Measurements from ENCODE around the gene DNAJB7. TPM values are rescaled to one million over a fixed set of nuclear protein-coding genes. Genes with fewer than 3 reads are reported as not detected.

The DNAJB7 gene
- total and polyA plus RNA-seq, 4 donors = 0.15 TPM; not detected in 3

DNA sequence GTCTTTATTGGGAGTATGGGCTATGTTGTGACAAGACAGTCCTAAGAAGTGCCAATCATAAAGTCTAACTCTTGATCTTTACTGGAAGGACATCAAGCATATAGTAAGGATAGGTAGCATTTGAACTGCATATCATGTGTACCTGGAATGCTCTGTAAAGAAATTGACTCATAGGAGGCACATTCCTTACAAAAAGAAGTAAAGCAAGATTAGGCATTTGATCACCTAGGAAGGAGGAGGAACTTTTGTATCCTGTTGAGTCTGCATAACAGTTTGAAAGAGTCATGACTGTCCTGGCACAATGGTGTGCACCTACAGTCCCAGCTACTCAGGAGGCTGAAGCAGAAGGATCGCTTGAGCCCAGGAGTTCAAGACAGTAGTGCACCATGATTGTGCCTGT is 42.2 kb upstream of the DNAJB7 start:
- H3K4me3 ChIP-seq (ENCODE audit: low read depth in 1 of 3, low read length in 3 of 3) = no peak overlapping the region
- peaks cover 2 to 26% (median 9%) of the 10 kb centered on the region in 4 donors for H3K36me3 ChIP-seq (ENCODE audit: control insufficient read depth in 4 of 4, insufficient read depth in 3 of 4, low read depth in 1 of 4, low read length in 3 of 4)
- H3K9ac ChIP-seq (ENCODE audit: low read depth in 1 of 2, low read length in 2 of 2) = no peak overlapping the region
- no peak for DNase-seq (ENCODE audit: low spot score)
- H3K27me3 ChIP-seq (ENCODE audit: control insufficient read depth in 4 of 4, insufficient read depth in 4 of 4, low read length in 3 of 4) = no peaks in the 10 kb centered on the region
- TF ChIP-seq EGR1 (IDR thresholded peaks at IDR 0.05; ENCODE audit: low read depth in 2 of 2) = no peak
- TF ChIP-seq RXRA (IDR thresholded peaks at IDR 0.05) = no peak
- no peak for TF ChIP-seq SP1 (IDR thresholded peaks at IDR 0.05)
- TF ChIP-seq REST (IDR thresholded peaks at IDR 0.05) = no peak
- TF ChIP-seq CTCF (IDR thresholded peaks at IDR 0.05; ENCODE audit: low read depth, low read length, missing input control) = no peak
- TF ChIP-seq, protein P1, sequence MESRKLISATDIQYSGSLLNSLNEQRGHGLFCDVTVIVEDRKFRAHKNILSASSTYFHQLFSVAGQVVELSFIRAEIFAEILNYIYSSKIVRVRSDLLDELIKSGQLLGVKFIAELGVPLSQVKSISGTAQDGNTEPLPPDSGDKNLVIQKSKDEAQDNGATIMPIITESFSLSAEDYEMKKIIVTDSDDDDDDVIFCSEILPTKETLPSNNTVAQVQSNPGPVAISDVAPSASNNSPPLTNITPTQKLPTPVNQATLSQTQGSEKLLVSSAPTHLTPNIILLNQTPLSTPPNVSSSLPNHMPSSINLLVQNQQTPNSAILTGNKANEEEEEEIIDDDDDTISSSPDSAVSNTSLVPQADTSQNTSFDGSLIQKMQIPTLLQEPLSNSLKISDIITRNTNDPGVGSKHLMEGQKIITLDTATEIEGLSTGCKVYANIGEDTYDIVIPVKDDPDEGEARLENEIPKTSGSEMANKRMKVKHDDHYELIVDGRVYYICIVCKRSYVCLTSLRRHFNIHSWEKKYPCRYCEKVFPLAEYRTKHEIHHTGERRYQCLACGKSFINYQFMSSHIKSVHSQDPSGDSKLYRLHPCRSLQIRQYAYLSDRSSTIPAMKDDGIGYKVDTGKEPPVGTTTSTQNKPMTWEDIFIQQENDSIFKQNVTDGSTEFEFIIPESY (IDR thresholded peaks at IDR 0.05) = no peak
- TF ChIP-seq, protein P2, sequence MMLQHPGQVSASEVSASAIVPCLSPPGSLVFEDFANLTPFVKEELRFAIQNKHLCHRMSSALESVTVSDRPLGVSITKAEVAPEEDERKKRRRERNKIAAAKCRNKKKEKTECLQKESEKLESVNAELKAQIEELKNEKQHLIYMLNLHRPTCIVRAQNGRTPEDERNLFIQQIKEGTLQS (IDR thresholded peaks at IDR 0.05) = no peak
- no peak for TF ChIP-seq RAD21 (IDR thresholded peaks at IDR 0.05)
- TF ChIP-seq YY1 (IDR thresholded peaks at IDR 0.05) = no peak
- no peaks in the 10 kb centered on the region for H3K9me3 ChIP-seq (ENCODE audit: control insufficient read depth in 4 of 4, low read length in 3 of 4)
- H3K4me1 ChIP-seq (ENCODE audit: control insufficient read depth in 4 of 4, insufficient read depth in 4 of 4, low read length in 3 of 4) = no peaks in the 10 kb centered on the region
- WGBS = 100% methylated on average over 1 of the region's 1 CpG
- H3K27ac ChIP-seq (ENCODE audit: low read depth in 1 of 2, low read length in 2 of 2) = no peak overlapping the region

- WGBS = 31% methylated on average over 3 of the region's 3 CpGs
- Histone ChIP-seq H3K27ac (ENCODE audit: low read depth in 1 of 2, low read length in 2 of 2) (no peak overlapping the region), H3K27me3 (ENCODE audit: control insufficient read depth in 4 of 4, insufficient read depth in 4 of 4, low read length in 3 of 4) (no peaks in the 10 kb centered on the region), H3K36me3 (ENCODE audit: control insufficient read depth in 4 of 4, insufficient read depth in 3 of 4, low read depth in 1 of 4, low read length in 3 of 4) (peaks cover 0 to 10% (median 3%) of the 10 kb centered on the region in 4 donors), H3K9ac (ENCODE audit: low read depth in 1 of 2, low read length in 2 of 2) (no peak overlapping the region), H3K9me3 (ENCODE audit: control insufficient read depth in 4 of 4, low read length in 3 of 4) (no peaks in the 10 kb centered on the region), H3K4me1 (ENCODE audit: control insufficient read depth in 4 of 4, insufficient read depth in 4 of 4, low read length in 3 of 4) (peaks cover 0 to 5% (median 0%) of the 10 kb centered on the region in 4 donors), H3K4me3 (ENCODE audit: low read depth in 1 of 3, low read length in 3 of 3) (no peak overlapping the region)
- DNase-seq (ENCODE audit: low spot score) = no peak
- TF ChIP-seq YY1 (IDR thresholded peaks at IDR 0.05) (peak; percentile 35), RAD21 (IDR thresholded peaks at IDR 0.05) (peak; percentile 89), CTCF (IDR thresholded peaks at IDR 0.05; ENCODE audit: low read depth, low read length, missing input control) (peak; percentile 56)
- TF ChIP-seq, protein P3, sequence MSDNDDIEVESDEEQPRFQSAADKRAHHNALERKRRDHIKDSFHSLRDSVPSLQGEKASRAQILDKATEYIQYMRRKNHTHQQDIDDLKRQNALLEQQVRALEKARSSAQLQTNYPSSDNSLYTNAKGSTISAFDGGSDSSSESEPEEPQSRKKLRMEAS (IDR thresholded peaks at IDR 0.05) = no peak
These were observed 37.0 kb upstream of the DNAJB7 start for GRCh38 chr22:40898850-40899357.

All from liver (tissue), 9 donors.